ENCODE results near the gene SGCD. TPM values are rescaled to one million over a fixed set of nuclear protein-coding genes. Genes with fewer than 3 reads are reported as not detected.

SGCD gene
- total RNA-seq, 4 donors from 2014 or later = 5.1 to 8.1 (median 6.5) TPM

GRCh38 chr5:156670615-156671014 is 343.7 kb downstream of the SGCD start:
- TF ChIP-seq CTCF (IDR thresholded peaks at IDR 0.05; ENCODE audit: low read depth) = no peak

- no peak for TF ChIP-seq CTCF (IDR thresholded peaks at IDR 0.05; ENCODE audit: low read depth)
Measured at GRCh38 chr5:156675395-156675794, 348.4 kb downstream of the SGCD start.

- TF ChIP-seq CTCF (IDR thresholded peaks at IDR 0.05; ENCODE audit: low read depth) = no peak
Measured at GRCh38 chr5:156677963-156678362, 351.0 kb downstream of the SGCD start.

GRCh38 chr5:156678484-156678883 is 351.5 kb downstream of the SGCD start:
- no peak for TF ChIP-seq CTCF (IDR thresholded peaks at IDR 0.05; ENCODE audit: low read depth)

GRCh38 chr5:156680831-156681230 is 353.9 kb downstream of the SGCD start:
- no peak for TF ChIP-seq CTCF (IDR thresholded peaks at IDR 0.05; ENCODE audit: low read depth)

- no peak for TF ChIP-seq CTCF (IDR thresholded peaks at IDR 0.05; ENCODE audit: low read depth)
Measured at GRCh38 chr5:156681265-156681664, 354.3 kb downstream of the SGCD start.

- TF ChIP-seq CTCF (IDR thresholded peaks at IDR 0.05; ENCODE audit: low read depth) = no peak
Measured at GRCh38 chr5:156682971-156683370, 356.0 kb downstream of the SGCD start.
